ENCODE results near the gene ZNF106. TPM values are rescaled to one million over a fixed set of nuclear protein-coding genes. Genes with fewer than 3 reads are reported as not detected.
A peak's percentile ranks its signal among the peaks of the same experiment; 100 is the strongest.

ZNF106 gene
- 38.1 TPM for total RNA-seq

GRCh38 chr15:42490671-42491538 lies at the start of gene ZNF106:
TSS of gene ZNF106 (minus strand) at chr15:42491141. CDS start at chr15:42472289, 18,852 bp downstream.
- Histone ChIP-seq H3K27ac (peak within 1 kb of the TSS; percentile 97), H3K4me1 (peaks cover 40% of the 10 kb centered on the region), H3K9me3 (no peaks in the 10 kb centered on the region), H3K27me3 (no peaks in the 10 kb centered on the region), H3K4me3 (peak within 1 kb of the TSS; percentile 85 to 93), H3K36me3 (no peaks in the 10 kb centered on the region)
- TF ChIP-seq POLR2AphosphoS5 (IDR thresholded peaks at IDR 0.05; ENCODE audit: insufficient read depth in 1 of 2, low read depth in 1 of 2) (peak; percentile 98 to 100), POLR2A (IDR thresholded peaks at IDR 0.05) (peak in 1 of 2 donors; percentile 81)
- TF ChIP-seq, protein P1, sequence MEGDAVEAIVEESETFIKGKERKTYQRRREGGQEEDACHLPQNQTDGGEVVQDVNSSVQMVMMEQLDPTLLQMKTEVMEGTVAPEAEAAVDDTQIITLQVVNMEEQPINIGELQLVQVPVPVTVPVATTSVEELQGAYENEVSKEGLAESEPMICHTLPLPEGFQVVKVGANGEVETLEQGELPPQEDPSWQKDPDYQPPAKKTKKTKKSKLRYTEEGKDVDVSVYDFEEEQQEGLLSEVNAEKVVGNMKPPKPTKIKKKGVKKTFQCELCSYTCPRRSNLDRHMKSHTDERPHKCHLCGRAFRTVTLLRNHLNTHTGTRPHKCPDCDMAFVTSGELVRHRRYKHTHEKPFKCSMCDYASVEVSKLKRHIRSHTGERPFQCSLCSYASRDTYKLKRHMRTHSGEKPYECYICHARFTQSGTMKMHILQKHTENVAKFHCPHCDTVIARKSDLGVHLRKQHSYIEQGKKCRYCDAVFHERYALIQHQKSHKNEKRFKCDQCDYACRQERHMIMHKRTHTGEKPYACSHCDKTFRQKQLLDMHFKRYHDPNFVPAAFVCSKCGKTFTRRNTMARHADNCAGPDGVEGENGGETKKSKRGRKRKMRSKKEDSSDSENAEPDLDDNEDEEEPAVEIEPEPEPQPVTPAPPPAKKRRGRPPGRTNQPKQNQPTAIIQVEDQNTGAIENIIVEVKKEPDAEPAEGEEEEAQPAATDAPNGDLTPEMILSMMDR (IDR thresholded peaks at IDR 0.05): no peak
- DNase-seq (ENCODE audit: extremely low spot score in 2 of 2): no peak
- intact Hi-C loops (cut with DNase I): no loop called here

DNA sequence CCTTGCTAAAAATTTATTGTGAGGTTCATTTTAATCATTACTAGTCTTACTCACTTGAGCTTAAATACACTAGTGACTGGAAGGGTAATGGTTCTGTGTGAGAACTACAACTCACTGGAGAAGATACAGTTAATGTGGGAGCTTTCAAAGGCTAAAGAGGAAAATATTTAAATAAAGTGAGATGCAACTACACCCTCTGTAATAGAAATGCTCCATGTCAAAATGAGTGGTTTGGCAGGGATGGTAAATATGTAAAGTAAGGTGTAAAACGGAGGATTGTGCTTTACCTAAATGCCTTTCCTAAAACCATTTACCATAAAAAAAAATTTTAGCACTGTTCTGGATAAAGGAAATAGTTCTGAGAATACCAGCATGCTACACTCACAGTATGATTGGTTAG lies 42.3 kb upstream of the ZNF106 start:
- no peaks in the 10 kb centered on the region for H3K9me3 ChIP-seq
- H3K4me1 ChIP-seq: no peaks in the 10 kb centered on the region
- H3K27ac ChIP-seq: no peak overlapping the region
- DNase-seq (ENCODE audit: extremely low spot score in 2 of 2): no peak
- H3K27me3 ChIP-seq: no peaks in the 10 kb centered on the region
- intact Hi-C loops (cut with DNase I): no loop called here
- no peak overlapping the region for H3K4me3 ChIP-seq
- H3K36me3 ChIP-seq: peaks cover 0 to 38% of the 10 kb centered on the region in 2 donors
- TF ChIP-seq POLR2AphosphoS5 (IDR thresholded peaks at IDR 0.05; ENCODE audit: insufficient read depth in 1 of 2, low read depth in 1 of 2): no peak
- TF ChIP-seq, protein P1 (IDR thresholded peaks at IDR 0.05): no peak
- TF ChIP-seq POLR2A (IDR thresholded peaks at IDR 0.05): no peak

GRCh38 chr15:42528970-42529369 lies 38.0 kb upstream of the ZNF106 start:
- intact Hi-C loops (cut with DNase I): no loop called here
- no peaks in the 10 kb centered on the region for H3K27me3 ChIP-seq
- H3K4me3 ChIP-seq: no peak overlapping the region
- H3K9me3 ChIP-seq: no peaks in the 10 kb centered on the region
- H3K4me1 ChIP-seq: no peaks in the 10 kb centered on the region
- peaks cover 0 to 50% of the 10 kb centered on the region in 2 donors for H3K36me3 ChIP-seq
- no peak for TF ChIP-seq POLR2A (IDR thresholded peaks at IDR 0.05)
- TF ChIP-seq, protein P1 (IDR thresholded peaks at IDR 0.05): no peak
- no peak overlapping the region for H3K27ac ChIP-seq
- DNase-seq (ENCODE audit: extremely low spot score in 2 of 2): no peak

GRCh38 chr15:42523331-42523730 lies 32.4 kb upstream of the ZNF106 start:
- Histone ChIP-seq H3K4me1 (no peaks in the 10 kb centered on the region), H3K9me3 (no peaks in the 10 kb centered on the region), H3K4me3 (no peak overlapping the region), H3K36me3 (peaks cover 0 to 47% of the 10 kb centered on the region in 2 donors), H3K27me3 (no peaks in the 10 kb centered on the region), H3K27ac (no peak overlapping the region)
- no peak for DNase-seq (ENCODE audit: extremely low spot score in 2 of 2)
- intact Hi-C loops (cut with DNase I): no loop called here
- no peak for TF ChIP-seq POLR2A (IDR thresholded peaks at IDR 0.05)
- no peak for TF ChIP-seq POLR2AphosphoS5 (IDR thresholded peaks at IDR 0.05; ENCODE audit: insufficient read depth in 1 of 2, low read depth in 1 of 2)
- TF ChIP-seq, protein P1 (IDR thresholded peaks at IDR 0.05): no peak

GRCh38 chr15:42511007-42511391 lies 20.1 kb upstream of the ZNF106 start:
- Histone ChIP-seq H3K9me3 (no peaks in the 10 kb centered on the region), H3K4me1 (peaks cover 6% of the 10 kb centered on the region), H3K4me3 (no peak overlapping the region), H3K27me3 (no peaks in the 10 kb centered on the region), H3K27ac (peak overlapping the region; percentile 63), H3K36me3 (peaks cover 0 to 25% of the 10 kb centered on the region in 2 donors)
- TF ChIP-seq, protein P1 (IDR thresholded peaks at IDR 0.05): no peak
- TF ChIP-seq POLR2AphosphoS5 (IDR thresholded peaks at IDR 0.05; ENCODE audit: insufficient read depth in 1 of 2, low read depth in 1 of 2): peak in 1 of 2 donors; percentile 61
- no peak for TF ChIP-seq POLR2A (IDR thresholded peaks at IDR 0.05)
- DNase-seq (ENCODE audit: extremely low spot score in 2 of 2): no peak
- intact Hi-C loops (cut with DNase I): no loop called here

Measured in vagina (tissue), 2 donors.